NCI-H1092 treated with DMSO at 0.1 percent for 48 hours (cell line): ENCODE data around the gene MT1G.
A peak's percentile ranks its signal among the peaks of the same experiment; 100 is the strongest.
"Not testable (repeated sequence)": the region's sequence is repeated elsewhere in the genome, so short reads cannot be mapped to it uniquely, and the experiment has no call there.

ENCODE experiments used
- DNase-seq: peaks from one replicate; lab custom pipeline; 2025; lab: John Stamatoyannopoulos, UW

Gene MT1G

DNA sequence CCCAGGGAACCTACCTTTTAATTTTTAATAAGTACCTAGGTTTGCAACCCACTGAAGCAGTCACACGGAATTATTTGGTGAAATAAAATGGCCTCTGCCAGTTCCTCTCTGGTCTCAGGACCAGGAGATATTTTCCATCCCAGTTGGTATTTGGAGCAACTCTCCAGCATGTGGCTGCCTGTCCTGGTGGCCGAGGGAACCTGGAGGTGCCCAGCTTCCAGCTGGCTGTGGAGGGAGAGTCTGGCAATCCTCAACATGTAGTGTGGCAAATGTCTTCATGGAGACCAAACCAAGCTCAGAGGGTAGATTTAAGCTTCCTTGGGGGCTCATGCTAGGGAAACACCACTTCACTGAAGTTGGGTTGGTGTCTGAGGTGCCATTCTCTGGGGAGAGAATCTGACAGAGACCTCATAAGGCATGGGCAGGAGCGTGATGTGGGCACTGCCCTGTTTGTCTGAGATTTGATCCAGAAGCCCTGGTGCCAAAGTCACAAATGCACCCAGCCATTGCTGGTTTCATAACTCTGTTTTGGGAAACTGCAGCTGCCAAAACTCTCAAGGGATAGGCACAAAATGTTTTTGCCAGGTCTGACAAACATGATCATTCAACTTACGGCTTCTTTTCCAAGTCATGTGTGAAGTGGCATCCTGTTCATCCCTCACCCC is 17.2 kb upstream of the MT1G start:
- no peak for DNase-seq

DNA sequence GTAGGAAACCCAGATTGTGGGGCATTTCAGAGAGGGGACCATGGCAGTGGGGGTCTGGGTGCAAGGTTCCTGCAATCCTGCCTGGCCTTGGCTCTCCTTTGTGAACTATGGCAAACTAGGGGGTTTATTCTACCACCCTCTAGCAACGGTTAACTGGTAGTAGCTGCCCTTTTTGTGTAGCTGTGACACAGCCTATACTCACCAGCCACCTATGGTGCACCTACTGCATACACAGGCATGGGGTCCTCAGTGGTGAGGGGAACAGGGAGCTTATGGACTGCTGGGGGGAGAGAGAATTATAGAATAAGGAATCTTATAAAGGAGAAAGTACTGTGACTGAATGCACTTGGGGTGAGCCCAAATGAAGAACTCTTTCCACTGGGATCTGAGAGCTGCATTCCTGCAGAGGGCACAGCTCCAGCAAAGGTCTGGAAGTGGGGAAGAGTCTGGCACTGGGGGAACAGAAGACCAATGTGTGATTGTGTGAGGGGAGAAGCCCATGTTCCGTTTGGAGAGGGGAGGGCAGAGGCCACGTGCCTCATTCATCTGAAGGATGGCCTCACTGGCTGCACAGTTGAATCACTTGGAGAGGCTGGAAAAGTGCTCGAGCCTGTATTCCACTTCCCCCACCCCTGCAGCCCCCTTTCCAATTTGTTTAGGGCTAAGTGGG is 16.5 kb upstream of the MT1G start:
- DNase-seq = no peak

DNA sequence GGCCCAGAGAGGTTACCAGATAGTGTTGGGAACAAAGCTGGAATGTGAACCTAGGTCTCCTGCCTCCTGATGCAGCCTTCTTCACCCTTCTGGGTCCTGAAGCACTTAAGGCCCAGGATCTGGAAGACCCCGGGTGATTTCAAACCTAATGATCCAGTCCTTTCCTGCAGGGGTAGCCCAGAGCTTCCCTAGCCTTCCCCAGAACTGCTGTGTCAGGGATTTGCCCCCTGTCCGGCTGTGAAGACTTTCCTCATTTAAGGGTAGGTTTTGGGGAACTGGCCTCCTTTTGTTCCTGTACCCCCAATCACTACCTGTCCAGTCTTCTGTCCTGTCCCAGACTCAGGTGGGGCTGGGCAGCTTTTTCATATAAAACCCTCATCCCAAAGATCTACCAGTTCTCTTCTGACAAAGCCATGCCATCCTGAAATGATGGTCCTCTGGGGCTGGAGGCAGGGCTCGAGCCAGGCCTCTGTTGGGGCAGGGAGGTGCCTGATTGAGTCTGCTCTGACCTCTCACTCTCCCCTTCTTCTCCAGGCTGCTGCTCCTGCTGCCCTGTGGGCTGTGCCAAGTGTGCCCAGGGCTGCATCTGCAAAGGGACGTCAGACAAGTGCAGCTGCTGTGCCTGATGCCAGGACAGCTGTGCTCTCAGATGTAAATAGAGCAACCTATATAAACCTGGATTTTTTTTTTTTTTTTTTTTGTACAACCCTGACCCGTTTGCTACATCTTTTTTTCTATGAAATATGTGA is 15.7 kb upstream of the MT1G start:
- no peak for DNase-seq

DNA sequence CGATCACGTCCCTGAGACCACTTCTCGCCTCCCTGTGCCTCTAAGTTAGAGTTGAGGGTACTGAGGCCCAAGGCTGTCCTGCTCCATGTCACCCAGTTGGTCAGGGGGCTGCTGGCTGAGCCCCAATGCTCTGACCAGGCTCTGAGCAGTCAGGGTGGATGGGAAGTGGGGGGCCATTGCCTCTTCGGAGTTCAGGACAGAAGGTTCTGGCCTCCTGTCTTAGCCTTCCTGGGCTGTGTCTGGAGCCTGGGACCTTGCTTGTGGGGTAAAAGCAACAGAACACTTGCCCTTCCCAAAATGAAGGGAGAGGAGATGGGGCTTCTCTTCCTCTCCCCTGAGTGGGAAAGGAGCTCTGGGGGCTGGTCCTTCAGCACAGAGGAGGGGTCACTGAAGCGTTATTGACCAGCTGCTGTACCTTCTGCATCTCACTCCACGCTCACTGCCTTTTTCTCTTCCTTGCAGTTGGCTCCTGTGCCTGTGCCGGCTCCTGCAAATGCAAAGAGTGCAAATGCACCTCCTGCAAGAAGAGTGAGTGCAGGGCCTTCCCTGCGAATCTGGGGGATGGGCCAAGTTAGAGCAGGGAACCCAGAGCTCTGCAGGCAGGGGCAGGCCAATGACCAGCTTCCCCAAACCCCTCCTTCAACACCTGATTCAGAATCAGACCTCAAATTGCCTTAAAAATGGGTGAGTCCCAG is 15.0 kb upstream of the MT1G start:
- no peak for DNase-seq

DNA sequence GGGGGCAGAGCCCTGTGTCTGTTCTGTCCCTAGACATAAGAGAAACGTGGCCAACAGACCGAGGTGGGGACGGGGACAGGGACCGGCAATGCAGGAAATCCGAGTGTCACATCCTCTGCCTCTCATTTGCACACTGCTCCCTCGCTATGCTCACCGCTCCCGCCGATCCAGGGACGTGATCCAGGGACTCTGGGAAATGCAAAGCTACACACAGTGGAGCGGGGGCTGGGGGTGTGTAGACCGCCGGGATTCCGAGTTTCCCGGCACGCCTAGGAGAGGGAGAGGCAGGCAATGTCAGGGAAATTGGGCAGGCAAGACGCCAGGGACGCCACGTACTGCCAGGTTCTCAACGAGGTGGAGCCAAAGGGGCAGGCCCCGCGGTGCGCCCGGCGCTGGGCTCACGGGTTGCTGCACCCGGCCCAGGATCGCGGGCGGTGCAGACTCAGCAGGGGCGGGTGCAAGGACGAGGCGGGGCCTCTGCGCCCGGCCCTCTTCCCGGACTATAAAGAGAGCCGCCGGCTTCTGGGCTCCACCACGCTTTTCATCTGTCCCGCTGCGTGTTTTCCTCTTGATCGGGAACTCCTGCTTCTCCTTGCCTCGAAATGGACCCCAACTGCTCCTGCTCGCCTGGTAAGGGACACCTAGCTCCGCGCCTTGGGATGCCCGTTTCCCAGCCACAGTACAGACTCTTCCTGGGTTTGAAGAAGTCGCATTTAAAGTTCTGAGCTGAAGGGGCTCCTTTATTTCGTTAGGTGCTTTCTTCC is 14.3 kb upstream of the MT1G start, which contains the start of gene MT1X:
MT1X (plus strand) TSS at position 532 of the 764 bp plus-strand sequence; CDS start at position 603, 71 bp downstream.
- DNase-seq = peak; percentile 83

DNA sequence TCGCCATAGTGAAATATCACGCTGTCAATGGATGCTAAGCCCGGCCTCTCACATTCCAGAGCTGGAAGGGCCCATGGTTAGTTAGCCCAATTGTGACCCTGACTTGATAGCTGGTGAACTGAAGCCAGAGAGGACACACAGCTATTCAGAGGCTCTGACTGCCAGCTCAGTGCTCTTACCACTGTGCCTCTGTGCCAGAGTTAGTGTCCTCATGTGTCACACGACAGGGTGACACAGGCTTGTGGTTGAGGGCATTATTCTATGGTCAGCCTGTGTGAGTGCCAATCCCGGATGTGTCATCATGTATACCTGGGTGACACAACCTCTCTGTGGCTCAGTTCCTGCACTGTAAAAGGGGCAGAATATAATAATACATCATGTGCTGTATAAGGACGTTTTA is 12.0 kb upstream of the MT1G start:
- no peak for DNase-seq

DNA sequence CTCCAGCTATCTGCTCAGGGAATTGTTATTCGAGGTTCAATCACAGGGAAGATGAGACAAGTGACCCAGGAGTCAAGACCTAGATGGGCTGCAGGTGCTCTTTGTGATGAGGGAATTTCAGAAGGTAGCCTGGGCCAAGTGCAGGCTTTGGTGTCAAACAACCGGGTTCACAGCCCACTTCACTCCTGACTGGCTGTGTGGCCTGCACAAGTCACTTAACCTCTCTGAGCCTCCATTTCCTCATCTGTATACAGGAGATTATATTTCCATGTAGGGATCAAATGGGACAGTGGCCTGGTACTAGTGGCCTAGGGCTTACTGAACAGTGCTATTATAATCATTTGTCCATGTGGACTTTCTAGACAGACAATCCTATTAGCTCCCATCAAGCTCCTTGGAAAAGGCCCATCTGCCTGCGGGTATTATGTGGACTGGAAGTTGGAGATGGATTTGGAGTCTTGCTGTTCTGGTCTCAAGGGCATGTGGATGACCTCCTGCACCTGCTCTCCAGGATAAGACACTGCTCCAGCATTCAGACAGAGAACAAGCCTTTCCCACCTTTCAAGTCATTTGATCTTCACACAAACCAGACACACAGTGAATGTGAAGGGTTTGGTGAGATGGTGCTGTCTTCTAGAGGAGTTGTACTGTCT is 11.3 kb upstream of the MT1G start:
- DNase-seq = no peak

DNA sequence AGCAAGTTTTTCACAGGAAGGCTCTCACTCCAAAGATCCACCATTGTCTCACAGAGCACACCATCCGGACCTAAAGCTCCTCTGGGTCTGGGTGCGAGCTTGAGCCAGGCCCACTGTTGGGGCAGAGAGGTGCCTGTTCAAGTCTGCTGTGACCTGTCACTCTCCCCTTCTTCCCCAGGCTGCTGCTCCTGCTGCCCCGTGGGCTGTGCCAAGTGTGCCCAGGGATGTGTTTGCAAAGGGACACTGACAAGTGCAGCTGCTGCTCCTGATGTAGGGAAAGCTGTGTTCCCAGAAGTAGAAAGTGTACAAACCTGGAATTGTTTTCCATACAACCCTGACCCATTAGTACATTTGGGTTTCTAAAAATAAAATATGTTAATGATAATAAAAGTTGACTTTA is 9.6 kb upstream of the MT1G start:
- DNase-seq = no peak

DNA sequence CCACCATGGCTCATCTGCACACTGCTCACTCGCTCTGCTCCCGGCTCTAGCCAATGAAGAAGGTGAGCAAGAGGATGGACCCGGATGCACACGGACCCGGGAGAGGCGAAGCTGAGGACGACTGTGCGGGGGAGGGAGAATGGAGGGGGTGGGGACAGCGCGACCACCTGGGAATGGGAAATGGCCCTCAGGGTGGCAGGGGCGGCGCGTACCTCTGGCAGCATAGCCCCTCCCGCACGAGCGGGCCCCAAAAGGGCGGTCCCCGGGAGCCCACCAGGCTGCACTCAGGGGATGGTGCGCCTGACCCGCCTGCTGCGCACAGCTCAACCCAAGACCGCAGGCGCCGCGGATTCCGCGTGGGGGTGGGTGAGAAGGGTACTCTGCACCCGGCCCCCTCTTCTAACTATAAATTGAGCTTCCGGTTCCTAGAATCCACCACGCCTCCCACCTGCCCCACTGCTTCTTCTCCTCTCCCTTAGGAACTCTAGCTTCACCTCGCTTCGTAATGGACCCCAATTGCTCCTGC is 7.9 kb upstream of the MT1G start:
- no peak for DNase-seq

DNA sequence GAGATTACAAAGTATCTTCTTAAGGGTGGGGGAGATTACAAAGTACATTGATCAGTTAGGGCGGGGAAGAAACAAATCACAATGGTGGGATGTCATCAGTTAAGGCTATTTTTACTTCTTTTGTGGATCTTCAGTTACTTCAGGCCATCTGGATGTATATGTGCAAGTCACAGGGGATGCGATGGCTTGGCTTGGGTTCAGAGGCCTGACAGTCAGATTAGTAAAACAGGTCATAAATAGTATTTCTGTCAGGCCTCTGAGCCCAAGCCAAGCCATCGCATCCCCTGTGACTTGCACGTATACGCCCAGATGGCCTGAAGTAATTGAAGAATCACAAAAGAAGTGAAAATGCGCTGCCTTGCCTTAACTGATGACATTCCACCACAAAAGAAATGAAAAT is 6.7 kb upstream of the MT1G start:
- not testable (repeated sequence) for DNase-seq

DNA sequence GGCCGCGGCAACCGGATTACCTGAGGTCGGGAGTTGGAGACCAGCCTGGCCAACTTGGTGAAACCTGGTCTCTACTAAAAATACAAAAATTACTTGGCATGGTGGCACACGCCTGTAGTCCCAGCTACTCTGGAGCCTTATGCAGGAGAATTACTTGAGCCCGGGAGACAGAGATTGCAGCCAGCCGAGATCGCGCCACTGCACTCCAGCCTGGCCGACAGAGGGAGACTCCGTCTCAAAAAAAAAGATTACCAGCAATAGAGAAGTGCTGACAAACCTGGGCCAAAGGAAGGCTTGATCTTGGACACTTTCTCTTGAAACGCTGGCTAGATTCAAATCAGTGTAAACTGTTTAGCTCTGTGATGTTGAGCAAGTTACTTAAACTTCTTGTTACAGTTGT is 6.1 kb upstream of the MT1G start:
- peak; percentile 5 for DNase-seq

DNA sequence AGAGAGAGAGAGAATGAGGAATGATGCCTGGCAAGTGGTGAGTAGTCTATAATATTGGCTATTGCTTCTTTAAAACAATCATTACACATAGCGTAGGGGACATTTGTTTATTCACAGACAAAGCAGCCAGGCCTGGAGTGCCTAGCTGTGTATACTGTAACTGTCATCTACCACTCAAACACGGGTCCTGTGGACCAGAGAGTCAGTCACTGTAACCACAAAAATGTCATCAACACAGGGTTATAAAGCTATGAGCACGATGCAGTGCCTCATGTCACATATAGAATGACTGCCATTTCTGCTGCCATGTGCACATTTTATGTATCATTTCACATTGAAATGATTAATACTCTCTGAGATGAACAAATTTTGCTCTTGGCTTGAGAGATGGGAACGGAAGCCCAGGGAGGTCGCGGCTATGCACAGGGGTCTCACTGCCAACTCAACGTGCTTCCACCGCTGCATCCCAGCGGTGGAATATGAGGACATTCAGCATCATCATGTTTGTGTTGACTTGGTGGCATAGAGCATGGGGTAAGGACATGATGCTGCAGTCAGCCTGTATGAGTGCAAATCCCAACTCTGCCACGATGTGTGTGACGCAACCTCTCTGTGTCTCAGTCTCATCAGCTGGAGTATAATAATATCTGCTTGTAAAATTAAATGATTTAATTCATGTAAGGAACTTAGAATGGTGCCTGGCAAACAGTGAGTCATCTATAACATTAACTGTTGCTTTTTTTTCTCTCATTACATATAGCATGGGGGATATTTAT is 5.1 kb upstream of the MT1G start:
- no peak for DNase-seq

DNA sequence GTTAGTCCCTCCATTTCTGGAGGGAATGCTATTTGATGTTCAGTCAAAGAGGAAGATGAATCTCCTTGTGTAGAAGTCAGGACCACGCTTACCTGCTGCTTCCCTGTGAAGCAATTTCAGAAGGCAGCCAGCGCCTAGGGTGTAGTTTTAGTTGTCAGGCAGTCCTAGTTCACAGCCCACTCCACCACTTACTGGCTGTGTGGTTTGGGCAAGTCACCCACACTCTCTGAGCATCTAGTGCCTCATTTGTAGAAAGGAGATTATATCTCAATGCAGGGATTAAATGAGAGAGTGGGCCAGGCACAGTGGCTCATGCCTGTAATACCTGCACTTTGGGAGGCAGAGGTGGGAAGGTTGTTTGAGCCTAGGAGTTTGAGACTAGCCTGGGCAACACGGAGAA is 4.3 kb upstream of the MT1G start:
- not testable (repeated sequence) for DNase-seq

DNA sequence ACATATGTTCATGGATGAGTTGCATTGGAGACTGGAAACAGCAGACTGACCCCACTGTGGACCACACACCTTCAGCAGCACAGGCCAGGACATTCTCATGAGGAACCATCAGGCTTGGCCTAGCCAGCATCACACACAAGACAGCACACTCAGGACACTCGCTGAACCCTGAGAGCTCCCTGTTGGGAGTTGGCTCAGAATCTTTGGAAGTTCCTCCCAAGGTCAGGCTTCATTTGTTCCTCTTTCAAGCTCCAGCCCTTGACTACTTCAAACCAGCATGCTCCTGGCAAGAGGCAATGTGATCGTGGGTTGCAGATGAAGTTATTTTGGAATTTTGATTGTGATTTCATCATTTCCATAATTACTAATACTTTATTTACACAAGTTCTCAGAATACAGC is 3.8 kb upstream of the MT1G start:
- DNase-seq = not testable (repeated sequence)

DNA sequence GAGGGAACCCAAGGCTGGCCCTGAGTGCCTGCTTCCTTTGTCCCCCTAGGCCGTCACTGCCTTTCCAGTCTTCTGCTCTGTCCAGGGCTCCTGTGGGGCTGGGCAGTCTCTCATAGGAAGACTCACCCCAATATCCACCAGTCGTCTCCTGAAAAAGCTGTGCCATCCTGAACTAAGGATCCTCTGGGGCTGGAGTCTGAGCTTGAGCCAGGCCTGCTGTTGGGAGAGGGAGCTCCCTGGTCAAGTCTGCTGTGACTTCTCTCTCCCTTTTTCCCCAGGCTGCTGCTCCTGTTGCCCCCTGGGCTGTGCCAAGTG is 2.7 kb upstream of the MT1G start:
- no peak for DNase-seq

DNA sequence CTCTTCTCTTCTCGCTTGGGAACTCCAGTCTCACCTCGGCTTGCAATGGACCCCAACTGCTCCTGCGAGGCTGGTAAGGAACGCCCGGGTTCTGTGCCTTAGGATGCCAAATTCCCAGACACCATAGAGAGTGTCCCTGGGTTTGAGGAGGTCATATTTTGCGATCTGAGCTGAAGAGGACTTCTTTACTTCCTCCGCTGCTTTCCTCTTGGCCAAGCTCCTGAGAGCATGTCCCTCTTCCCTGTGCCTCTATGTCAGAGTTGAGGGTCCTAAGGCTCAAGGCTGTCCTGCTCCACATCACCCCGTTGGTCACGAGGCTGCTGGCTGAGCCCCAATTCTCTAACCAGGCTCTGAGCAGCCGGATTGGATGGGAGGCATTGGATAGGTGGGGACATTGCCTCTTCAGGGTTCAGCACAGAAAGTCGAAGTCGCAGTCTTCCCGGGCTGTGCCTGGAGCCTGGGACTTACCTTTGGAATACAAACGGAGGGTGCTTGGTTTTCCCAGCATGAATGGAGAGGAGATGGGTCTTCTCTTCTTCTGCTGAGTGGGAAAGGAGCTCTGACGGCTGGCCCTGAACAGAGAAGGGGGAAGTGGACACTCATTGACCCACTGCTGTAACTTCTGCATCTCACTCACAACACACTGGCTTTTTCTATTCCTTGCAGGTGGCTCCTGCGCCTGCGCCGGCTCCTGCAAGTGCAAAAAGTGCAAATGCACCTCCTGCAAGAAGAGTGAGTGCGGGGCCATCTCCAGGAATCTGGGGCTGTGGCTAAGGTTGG is 2.2 kb upstream of the MT1G start:
- no peak for DNase-seq

DNA sequence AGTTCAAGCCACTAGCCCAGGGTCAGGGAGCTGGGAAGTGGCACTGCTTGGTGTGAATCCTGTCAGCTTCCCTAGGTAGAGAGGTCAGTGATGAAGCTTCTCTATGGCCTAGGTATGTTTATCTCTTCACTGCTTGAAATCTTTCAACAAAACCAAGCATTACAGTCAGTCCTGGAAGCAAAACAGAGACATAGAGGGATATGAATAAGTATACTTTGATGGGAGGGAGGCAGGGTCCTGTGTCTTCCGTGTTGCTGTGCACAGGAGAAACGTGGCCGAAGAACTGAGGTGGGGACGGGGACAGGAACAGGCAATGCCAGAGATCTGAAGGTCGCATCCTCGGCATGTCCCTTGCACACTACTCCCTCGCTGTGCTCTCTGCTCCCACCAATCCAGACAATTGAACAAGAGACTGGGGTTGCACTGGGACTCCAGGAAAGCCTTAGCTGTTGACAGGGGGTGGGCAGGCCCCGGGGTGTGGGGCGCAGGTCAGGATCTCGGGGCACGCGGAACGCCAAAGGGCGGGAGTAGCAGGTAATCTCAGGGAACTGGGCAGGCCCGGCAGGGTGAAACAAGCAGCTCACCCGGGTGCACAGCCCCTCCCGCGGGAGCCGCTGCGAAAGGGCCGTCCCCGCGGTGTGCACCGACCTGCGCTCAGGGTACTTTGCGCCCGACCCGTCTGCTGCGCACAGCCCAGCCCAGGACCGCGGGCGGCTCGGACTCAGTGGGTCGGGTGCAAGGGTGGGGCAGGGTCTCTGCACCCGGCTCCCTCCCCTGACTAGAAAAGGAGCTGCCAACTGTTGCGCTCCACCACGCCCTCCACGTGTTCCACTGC is 1.4 kb upstream of the MT1G start, which contains the start of gene MT1H:
MT1H (plus strand) TSS at position 810 of the 835 bp plus-strand sequence. CDS start 71 bp downstream, outside the sequence.
- DNase-seq = no peak
